ENCODE data around the gene RIMS4.

DNA sequence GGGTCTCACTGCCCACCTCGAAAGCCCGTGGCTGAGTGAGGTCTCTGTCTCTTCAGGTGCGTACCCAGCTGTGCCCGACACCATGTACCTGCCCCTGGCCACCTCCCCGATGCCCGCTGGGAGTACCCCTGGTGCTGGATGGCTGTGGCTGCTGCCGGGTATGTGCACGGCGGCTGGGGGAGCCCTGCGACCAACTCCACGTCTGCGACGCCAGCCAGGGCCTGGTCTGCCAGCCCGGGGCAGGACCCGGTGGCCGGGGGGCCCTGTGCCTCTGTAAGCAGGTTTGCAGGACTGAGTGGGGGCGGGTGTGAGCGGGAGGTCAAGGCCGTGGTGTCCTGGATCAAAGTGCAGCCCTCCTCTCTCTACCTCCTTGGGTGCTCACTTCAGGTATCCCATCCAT, 90.5 kb downstream of the RIMS4 start:
- TF ChIP-seq, protein P1, sequence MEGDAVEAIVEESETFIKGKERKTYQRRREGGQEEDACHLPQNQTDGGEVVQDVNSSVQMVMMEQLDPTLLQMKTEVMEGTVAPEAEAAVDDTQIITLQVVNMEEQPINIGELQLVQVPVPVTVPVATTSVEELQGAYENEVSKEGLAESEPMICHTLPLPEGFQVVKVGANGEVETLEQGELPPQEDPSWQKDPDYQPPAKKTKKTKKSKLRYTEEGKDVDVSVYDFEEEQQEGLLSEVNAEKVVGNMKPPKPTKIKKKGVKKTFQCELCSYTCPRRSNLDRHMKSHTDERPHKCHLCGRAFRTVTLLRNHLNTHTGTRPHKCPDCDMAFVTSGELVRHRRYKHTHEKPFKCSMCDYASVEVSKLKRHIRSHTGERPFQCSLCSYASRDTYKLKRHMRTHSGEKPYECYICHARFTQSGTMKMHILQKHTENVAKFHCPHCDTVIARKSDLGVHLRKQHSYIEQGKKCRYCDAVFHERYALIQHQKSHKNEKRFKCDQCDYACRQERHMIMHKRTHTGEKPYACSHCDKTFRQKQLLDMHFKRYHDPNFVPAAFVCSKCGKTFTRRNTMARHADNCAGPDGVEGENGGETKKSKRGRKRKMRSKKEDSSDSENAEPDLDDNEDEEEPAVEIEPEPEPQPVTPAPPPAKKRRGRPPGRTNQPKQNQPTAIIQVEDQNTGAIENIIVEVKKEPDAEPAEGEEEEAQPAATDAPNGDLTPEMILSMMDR (IDR thresholded peaks at IDR 0.05) = no peak
- TF ChIP-seq POLR2A (IDR thresholded peaks at IDR 0.05) (no peak), POLR2AphosphoS5 (IDR thresholded peaks at IDR 0.05) (no peak)

Measured in prostate gland (tissue), 2 donors.